GM19035 (cell line): ENCODE measurements around the gene CEMIP.

Source experiments
- ATAC-seq: cut with Tn5 transposase; IDR thresholded peaks from one replicate; pipeline ENCODE4 v1.9.1; 2021; ENCODE audit not compliant: unreplicated experiment

The CEMIP gene

GRCh38 chr15:80841541-80841940, 62.4 kb downstream of the CEMIP start:
- ATAC-seq = no peak

- ATAC-seq = no peak
Observed at GRCh38 chr15:80844011-80844732, 65.0 kb downstream of the CEMIP start.

GRCh38 chr15:80846031-80846815, 67.1 kb downstream of the CEMIP start:
- no peak for ATAC-seq

- no peak for ATAC-seq
Observed at GRCh38 chr15:80849308-80849707, 70.1 kb downstream of the CEMIP start.

GRCh38 chr15:80850941-80851451, 71.8 kb downstream of the CEMIP start:
- no peak for ATAC-seq

- no peak for ATAC-seq
Observed at GRCh38 chr15:80852676-80853075, 73.5 kb downstream of the CEMIP start.

GRCh38 chr15:80854104-80854503, 74.9 kb downstream of the CEMIP start:
- ATAC-seq = no peak

- ATAC-seq = no peak
Observed at GRCh38 chr15:80855206-80855605, 76.0 kb downstream of the CEMIP start.

- no peak for ATAC-seq
Observed at GRCh38 chr15:80856400-80856799, 77.2 kb downstream of the CEMIP start.

GRCh38 chr15:80856809-80857377, 77.7 kb downstream of the CEMIP start:
- ATAC-seq = no peak

- ATAC-seq = no peak
Observed at GRCh38 chr15:80861731-80862170, 82.6 kb downstream of the CEMIP start.

GRCh38 chr15:80864666-80865065, 85.5 kb downstream of the CEMIP start:
- ATAC-seq = no peak

- no peak for ATAC-seq
Observed at GRCh38 chr15:80866936-80867335, 87.8 kb downstream of the CEMIP start.

- ATAC-seq = no peak
Observed at GRCh38 chr15:80870366-80870765, 91.2 kb downstream of the CEMIP start.

GRCh38 chr15:80870893-80871292, 91.7 kb downstream of the CEMIP start:
- ATAC-seq = no peak

GRCh38 chr15:80871858-80872257, 92.7 kb downstream of the CEMIP start:
- no peak for ATAC-seq

GRCh38 chr15:80873366-80873952, 94.3 kb downstream of the CEMIP start:
- no peak for ATAC-seq

GRCh38 chr15:80875568-80876347, 96.6 kb downstream of the CEMIP start:
- ATAC-seq = no peak

GRCh38 chr15:80876348-80876674, 97.1 kb downstream of the CEMIP start:
- ATAC-seq = no peak

GRCh38 chr15:80878242-80878866, 99.2 kb downstream of the CEMIP start:
- ATAC-seq = no peak
